Esophagus muscularis mucosa (tissue), 4 donors: ENCODE results near the gene ST8SIA5. TPM values are rescaled to one million over a fixed set of nuclear protein-coding genes. Genes with fewer than 3 reads are reported as not detected.

Source experiments
- DNase-seq: peaks from one replicate; pipeline ENCODE4 v3.0.0-alpha.2; 2017; ENCODE audit errors: extremely low spot score
- H3K27ac ChIP-seq, 4 donors: fragments of 200-600 bp; sonication (generic); replicated peaks in 1 of 4; 1 replicate in 3 of 4; 2 replicates in 1 of 4; pipeline ENCODE4 v1.5.1; 2016 to 2019; ENCODE audit warnings: mild to moderate bottlenecking in 1 of 4
- H3K27me3 ChIP-seq, 4 donors: fragments of 200-600 bp; sonication (generic); one replicate each; pipeline versions ENCODE4 v1.5.1 to v1.6.0; 2016 to 2019
- H3K36me3 ChIP-seq, 4 donors: fragments of 200-600 bp; sonication (generic); one replicate each; pipeline ENCODE4 v1.5.1; 2016 to 2019
- H3K4me1 ChIP-seq, 4 donors: fragments of 200-600 bp; sonication (generic); one replicate each; pipeline ENCODE4 v1.5.1; 2016 to 2019
- H3K4me3 ChIP-seq, 4 donors: fragments of 200-600 bp; sonication (generic); 1 replicate in 2 of 4; 2 replicates in 2 of 4; pipeline ENCODE4 v1.5.1; 2016 to 2019; ENCODE audit warnings: mild to moderate bottlenecking in 4 of 4, moderate library complexity in 1 of 4
- H3K9me3 ChIP-seq, 4 donors: fragments of 200-600 bp; sonication (generic); 1 replicate in 3 of 4; 2 replicates in 1 of 4; pipeline ENCODE4 v1.5.1; 2016 to 2019
- CTCF ChIP-seq, 3 experiments: fragments of 200-600 bp in 2 of 3; fragments of 450-650 bp in 1 of 3; sonication (generic) in 2 of 3; IDR thresholded peaks; one replicate each; pipeline ENCODE4 v1.5.1; 2017 to 2019; ENCODE audit warnings: antibody characterized with exemption in 3 of 3, mild to moderate bottlenecking in 2 of 3, moderate library complexity in 1 of 3
- EP300 ChIP-seq: sonication (generic); formaldehyde crosslinking; IDR thresholded peaks from one replicate; pipeline ENCODE4 v1.6.1; 2017; ENCODE audit warnings: antibody characterized with exemption
- POLR2A ChIP-seq: fragments of 450-650 bp; IDR thresholded peaks from one replicate; pipeline ENCODE4 v1.6.1; 2017; ENCODE audit warnings: antibody characterized with exemption, moderate library complexity, mild to moderate bottlenecking, low read depth
- POLR2AphosphoS5 ChIP-seq, 2 donors: sonication (generic); formaldehyde crosslinking; IDR thresholded peaks; one replicate each; pipeline ENCODE4 v1.6.1; 2017; ENCODE audit warnings: antibody characterized with exemption in 2 of 2
- WGBS: methylation state at CpG from one replicate; pipeline ENCODE4 v1.1.5; 2018; 5-methylcytosine and 5-hydroxymethylcytosine counted together
- intact Hi-C: fragments of 100-400 bp; cut with DNase I; formaldehyde crosslinking; loops from one replicate; pipeline ENCODE4 v1.15.1; 2023
- total RNA-seq, 4 donors: library from RNA; depleted of rRNA; stranded (reverse); fragments of >200 nt; gene quantifications; one replicate each; pipeline versions ENCODE4 v1.1.0 to v1.2.1, GENCODE V29; 2016

ST8SIA5 gene
- total RNA-seq, 4 donors from 2014 or later: 0.06 to 0.26 TPM; not detected in 2

- WGBS: 64% methylated on average over 5 of the region's 5 CpGs
- Histone ChIP-seq H3K36me3 (no peaks in the 10 kb centered on the region), H3K9me3 (no peaks in the 10 kb centered on the region), H3K4me3 (no peak overlapping the region), H3K27me3 (no peaks in the 10 kb centered on the region), H3K4me1 (peaks cover 0 to 6% (median 0%) of the 10 kb centered on the region in 4 donors), H3K27ac (no peak overlapping the region)
- TF ChIP-seq POLR2AphosphoS5 (IDR thresholded peaks at IDR 0.05) (no peak), EP300 (no peak), POLR2A (no peak), CTCF (IDR thresholded peaks at IDR 0.05) (no peak)
- no peak for DNase-seq
- intact Hi-C loops: no loop called here
These were observed 44.4 kb downstream of the ST8SIA5 start for GRCh38 chr18:46712406-46712805.

GRCh38 chr18:46711444-46711863 is 45.4 kb downstream of the ST8SIA5 start:
- no peak for DNase-seq
- 47% methylated on average over 11 of the region's 11 CpGs for WGBS
- intact Hi-C loops: no loop called here
- Histone ChIP-seq H3K36me3 (no peaks in the 10 kb centered on the region), H3K9me3 (no peaks in the 10 kb centered on the region), H3K4me1 (peaks cover 0 to 6% (median 0%) of the 10 kb centered on the region in 4 donors), H3K27me3 (no peaks in the 10 kb centered on the region), H3K27ac (no peak overlapping the region), H3K4me3 (no peak overlapping the region)
- TF ChIP-seq POLR2AphosphoS5 (IDR thresholded peaks at IDR 0.05): no peak
- no peak for TF ChIP-seq POLR2A
- TF ChIP-seq EP300: no peak
- TF ChIP-seq CTCF (IDR thresholded peaks at IDR 0.05): no peak

GRCh38 chr18:46706968-46707367 is 49.9 kb downstream of the ST8SIA5 start:
- intact Hi-C loops: no loop called here
- Histone ChIP-seq H3K27me3 (no peaks in the 10 kb centered on the region), H3K27ac (no peak overlapping the region), H3K36me3 (no peaks in the 10 kb centered on the region), H3K4me3 (no peak overlapping the region), H3K9me3 (no peaks in the 10 kb centered on the region), H3K4me1 (peaks cover 0 to 5% (median 0%) of the 10 kb centered on the region in 4 donors)
- DNase-seq: no peak
- WGBS: 97% methylated on average over 3 of the region's 3 CpGs
- TF ChIP-seq POLR2AphosphoS5 (IDR thresholded peaks at IDR 0.05): no peak
- TF ChIP-seq EP300: no peak
- no peak for TF ChIP-seq CTCF (IDR thresholded peaks at IDR 0.05)
- TF ChIP-seq POLR2A: no peak

GRCh38 chr18:46705521-46705920 is 51.3 kb downstream of the ST8SIA5 start:
- Histone ChIP-seq H3K4me3 (no peak overlapping the region), H3K4me1 (no peaks in the 10 kb centered on the region), H3K9me3 (no peaks in the 10 kb centered on the region), H3K27me3 (no peaks in the 10 kb centered on the region), H3K36me3 (no peaks in the 10 kb centered on the region), H3K27ac (no peak overlapping the region)
- TF ChIP-seq POLR2AphosphoS5 (IDR thresholded peaks at IDR 0.05): no peak
- no peak for TF ChIP-seq CTCF (IDR thresholded peaks at IDR 0.05)
- TF ChIP-seq EP300: no peak
- TF ChIP-seq POLR2A: no peak
- whole genome bisulfite sequencing: 83% methylated on average over 2 of the region's 5 CpGs
- intact Hi-C loops: no loop called here
- no peak for DNase-seq

- 94% methylated on average over 4 of the region's 4 CpGs for WGBS
- DNase-seq: no peak
- TF ChIP-seq EP300 (no peak), POLR2AphosphoS5 (IDR thresholded peaks at IDR 0.05) (no peak), POLR2A (no peak), CTCF (IDR thresholded peaks at IDR 0.05) (no peak)
- H3K36me3 ChIP-seq: no peaks in the 10 kb centered on the region
- H3K4me1 ChIP-seq: no peaks in the 10 kb centered on the region
- H3K27me3 ChIP-seq: no peaks in the 10 kb centered on the region
- intact Hi-C loops: no loop called here
- no peak overlapping the region for H3K27ac ChIP-seq
- no peaks in the 10 kb centered on the region for H3K9me3 ChIP-seq
- no peak overlapping the region for H3K4me3 ChIP-seq
These were observed 52.0 kb downstream of the ST8SIA5 start for GRCh38 chr18:46704816-46705215.
